Adrenal gland (tissue), 12 donors: ENCODE data around the gene ALDH3B2. TPM values are rescaled to one million over a fixed set of nuclear protein-coding genes. Genes with fewer than 3 reads are reported as not detected.
"Not testable (repeated sequence)": the region's sequence is repeated elsewhere in the genome, so short reads cannot be mapped to it uniquely, and the experiment has no call there.

Experiments
- DNase-seq, 7 donors: peaks; one replicate each; pipeline ENCODE4 v3.0.0-alpha.2; 2019 to 2020
- H3K27ac ChIP-seq, 5 donors: fragments of 200-600 bp; sonication (generic) in 4 of 5; 1 replicate in 3 of 5; 2 replicates in 2 of 5; pipeline versions ENCODE4 v1.5.1 to v1.8.0; 2016 to 2020; ENCODE audit warnings: mild to moderate bottlenecking in 1 of 5
- H3K27me3 ChIP-seq: fragments of 200-600 bp; 2 replicates; pipeline ENCODE4 v1.8.0; 2021
- H3K36me3 ChIP-seq, 2 donors: fragments of 200-600 bp; replicated peaks in 1 of 2; 1 replicate in 1 of 2; 2 replicates in 1 of 2; pipeline versions ENCODE4 v1.5.1 to v1.8.0; 2018 to 2022
- H3K4me1 ChIP-seq, 2 donors: fragments of 200-600 bp; replicated peaks in 1 of 2; 1 replicate in 1 of 2; 2 replicates in 1 of 2; pipeline versions ENCODE4 v1.5.1 to v1.8.0; 2018 to 2021
- H3K4me3 ChIP-seq, 4 donors: fragments of 200-600 bp; sonication (generic) in 3 of 4; one replicate each; pipeline ENCODE4 v1.5.1; 2016 to 2018
- H3K9me3 ChIP-seq, 3 donors: fragments of 200-600 bp; sonication (generic) in 1 of 3; replicated peaks in 1 of 3; 1 replicate in 2 of 3; 2 replicates in 1 of 3; pipeline versions ENCODE4 v1.5.1 to v1.8.0; 2016 to 2021
- CTCF ChIP-seq, 6 experiments: fragments of 450-650 bp in 4 of 6; fragments of 200-600 bp in 2 of 6; sonication (generic) in 1 of 6; IDR thresholded peaks; 1 replicate in 5 of 6; 2 replicates in 1 of 6; pipeline versions ENCODE4 v1.5.1 to v1.8.0; 2016 to 2021; ENCODE audit warnings: antibody characterized with exemption in 6 of 6, mild to moderate bottlenecking in 2 of 6, moderate library complexity in 1 of 6
- POLR2A ChIP-seq, 2 donors: fragments of 450-650 bp; IDR thresholded peaks; one replicate each; pipeline ENCODE4 v1.6.1; 2017; ENCODE audit warnings: antibody characterized with exemption in 2 of 2, mild to moderate bottlenecking in 2 of 2, moderate library complexity in 1 of 2
- WGBS, 4 donors: extraction: QIAGEN DNeasy Blood & Tissue Kit in 2 of 4; methylation state at CpG; one replicate each; pipeline versions ENCODE4 v1.1.5 to v1.1.7; 2013 to 2017; 5-methylcytosine and 5-hydroxymethylcytosine counted together
- intact Hi-C, 2 donors: fragments of 100-400 bp; cut with DNase I; formaldehyde crosslinking; loops; one replicate each; pipeline versions ENCODE4 v1.14.1 to v1.15.0; 2022 to 2023
- polyA plus RNA-seq, 3 donors: library from polyadenylated mRNA; stranded (reverse); fragments of 200-250 nt in 2 of 3; fragments of 350-450 nt in 1 of 3; fragmentation: Illumina TruSeq in 1 of 3; extraction: RNeasy Lipid Tissue Mini Kit (QIAGEN cat#74804) in 1 of 3; gene quantifications; one replicate each; pipeline ENCODE4 v1.2.3, GENCODE V29; 2013 to 2014
- total RNA-seq, 9 donors: library from RNA; depleted of rRNA in 4 of 9; stranded (reverse); fragments of >200 nt in 4 of 9; fragments of 120-200 nt in 1 of 9; fragmentation: NEBNext Ultra II Directional in 1 of 9; extraction: Animal tissue kit (Norgen Biotek cat#: 25700) in 1 of 9; gene quantifications; one replicate each; pipeline versions ENCODE4 v1.1.0 to v1.2.4, GENCODE V29; 2013 to 2023
- donor health status: healthy with polysubstance abuse.
- donor health status: Bipolar disorder and iron deficiency.
- donor health status: DM: yes; HTN: yes; CAD: no.
- donor health status: DM: no; HTN: no; CAD: no.
- donor health status: DM: no; HTN: no; CAD: no.
- donor health status: DM: yes; HTN: yes; CAD: no.

Gene ALDH3B2
- total and polyA plus RNA-seq, 12 donors = 0.10 TPM; not detected in 11

GRCh38 chr11:67664213-67664585 lies 10.2 kb downstream of the ALDH3B2 start:
- H3K27ac ChIP-seq = no peak overlapping the region
- no peaks in the 10 kb centered on the region for H3K27me3 ChIP-seq
- intact Hi-C loops = no loop called here
- 79 to 100% (median 84%) methylated on average over 2 to 16 of the region's 16 CpGs for WGBS, 4 donors
- H3K4me3 ChIP-seq = no peak overlapping the region
- no peak for TF ChIP-seq CTCF (IDR thresholded peaks at IDR 0.05)
- TF ChIP-seq POLR2A (IDR thresholded peaks at IDR 0.05) = no peak
- H3K9me3 ChIP-seq = no peaks in the 10 kb centered on the region
- DNase-seq = no peak
- H3K36me3 ChIP-seq = no peaks in the 10 kb centered on the region
- no peaks in the 10 kb centered on the region for H3K4me1 ChIP-seq

GRCh38 chr11:67663532-67664212 lies 10.8 kb downstream of the ALDH3B2 start:
- no peaks in the 10 kb centered on the region for H3K4me1 ChIP-seq
- H3K36me3 ChIP-seq = no peaks in the 10 kb centered on the region
- TF ChIP-seq POLR2A (IDR thresholded peaks at IDR 0.05) (no peak), CTCF (IDR thresholded peaks at IDR 0.05) (no peak)
- H3K27ac ChIP-seq = no peak overlapping the region
- no peaks in the 10 kb centered on the region for H3K27me3 ChIP-seq
- 82 to 94% (median 92%) methylated on average over 4 to 22 of the region's 22 CpGs for WGBS, 4 donors
- DNase-seq = no peak
- H3K9me3 ChIP-seq = no peaks in the 10 kb centered on the region
- no peak overlapping the region for H3K4me3 ChIP-seq
- intact Hi-C loops = no loop called here

GRCh38 chr11:67662835-67663531 lies 11.4 kb downstream of the ALDH3B2 start:
- H3K4me1 ChIP-seq = no peaks in the 10 kb centered on the region
- WGBS, 4 donors = 81 to 84% (median 81%) methylated on average over 10 to 19 of the region's 19 CpGs
- no peak overlapping the region for H3K4me3 ChIP-seq
- intact Hi-C loops = no loop called here
- no peaks in the 10 kb centered on the region for H3K27me3 ChIP-seq
- TF ChIP-seq CTCF (IDR thresholded peaks at IDR 0.05) (no peak), POLR2A (IDR thresholded peaks at IDR 0.05) (no peak)
- H3K27ac ChIP-seq = no peak overlapping the region
- DNase-seq = no peak
- no peaks in the 10 kb centered on the region for H3K9me3 ChIP-seq
- no peaks in the 10 kb centered on the region for H3K36me3 ChIP-seq

GRCh38 chr11:67662142-67662834 lies 12.1 kb downstream of the ALDH3B2 start:
- no peak for TF ChIP-seq POLR2A (IDR thresholded peaks at IDR 0.05)
- no peak for TF ChIP-seq CTCF (IDR thresholded peaks at IDR 0.05)
- intact Hi-C loops = no loop called here
- H3K9me3 ChIP-seq = no peaks in the 10 kb centered on the region
- H3K27me3 ChIP-seq = no peaks in the 10 kb centered on the region
- no peaks in the 10 kb centered on the region for H3K4me1 ChIP-seq
- no peak overlapping the region for H3K4me3 ChIP-seq
- no peaks in the 10 kb centered on the region for H3K36me3 ChIP-seq
- no peak for DNase-seq
- WGBS, 4 donors = 81 to 90% (median 86%) methylated on average over 9 to 12 of the region's 12 CpGs
- H3K27ac ChIP-seq = no peak overlapping the region

GRCh38 chr11:67660752-67661151 lies 13.7 kb downstream of the ALDH3B2 start:
- H3K27me3 ChIP-seq, H3K4me1 ChIP-seq, H3K4me3 ChIP-seq, H3K9me3 ChIP-seq, intact Hi-C loops, H3K27ac ChIP-seq, H3K36me3 ChIP-seq, DNase-seq: not testable (repeated sequence)
- 53 to 63% (median 59%) methylated on average over 5 of the region's 5 CpGs for WGBS, 4 donors
